Body of pancreas (tissue), 4 donors: Measurements from ENCODE around the gene BTBD3.

ENCODE experiments used
- CTCF ChIP-seq, 7 experiments: fragments of 450-650 bp in 4 of 7; fragments of 200-600 bp in 3 of 7; sonication (generic) in 3 of 7; IDR thresholded peaks; one replicate each; pipeline ENCODE4 v1.5.1; 2016 to 2019; ENCODE audit warnings: antibody characterized with exemption in 7 of 7
- POLR2A ChIP-seq, 3 donors: fragments of 450-650 bp; IDR thresholded peaks; one replicate each; pipeline ENCODE4 v1.6.1; 2016; ENCODE audit warnings: antibody characterized with exemption in 3 of 3, mild to moderate bottlenecking in 2 of 3

GRCh38 chr20:11948806-11949205, 31.1 kb downstream of the BTBD3 start:
- TF ChIP-seq CTCF (IDR thresholded peaks at IDR 0.05) (no peak), POLR2A (IDR thresholded peaks at IDR 0.05) (no peak)
